RCC 7860 (cell line): ENCODE results near the gene PXN.

Experiments
- DNase-seq: peaks from one replicate; pipeline ENCODE4 v3.0.0-alpha.2; 2015; ENCODE audit warnings: low spot score
- FAIRE-seq: peaks from 2 replicates; lab custom pipeline; 2012; peaks lifted over from hg19 to GRCh38; lab: Jason Lieb, UNC

PXN gene

GRCh38 chr12:120265473-120266179, at the start of gene PXN:
TSS of gene PXN (minus strand) at chr12:120265730. CDS start at chr12:120265629, 101 bp downstream.
- DNase-seq, result peak; percentile 79
- FAIRE-seq, result no peak

GRCh38 chr12:120314220-120314619, 48.7 kb upstream of the PXN start:
- FAIRE-seq, result no peak
- no peak for DNase-seq

- peak; percentile 84 for FAIRE-seq
- peak; percentile 77 for DNase-seq
Observed at GRCh38 chr12:120301962-120302815, 36.7 kb upstream of the PXN start, which contains the start of gene SIRT4. TSS of gene SIRT4 (plus strand) at chr12:120302321. CDS start at chr12:120303562, 1,241 bp downstream.

GRCh38 chr12:120292661-120293531, 27.4 kb upstream of the PXN start, which contains the start of gene RNU4-1:
TSS of gene RNU4-1 (minus strand) at chr12:120293237.
- DNase-seq, result peak; percentile 96
- peak; percentile 81 for FAIRE-seq

GRCh38 chr12:120292411-120292660, 26.8 kb upstream of the PXN start:
- FAIRE-seq, result no peak
- no peak for DNase-seq

GRCh38 chr12:120290609-120291305, 25.2 kb upstream of the PXN start:
- no peak for FAIRE-seq
- peak; percentile 70 for DNase-seq

GRCh38 chr12:120287491-120287890, 22.0 kb upstream of the PXN start:
- no peak for FAIRE-seq
- DNase-seq, result no peak

- no peak for FAIRE-seq
- DNase-seq, result peak; percentile 13
Observed at GRCh38 chr12:120286768-120287490, 21.4 kb upstream of the PXN start.

GRCh38 chr12:120284381-120284780, 18.9 kb upstream of the PXN start:
- no peak for DNase-seq
- FAIRE-seq, result no peak

GRCh38 chr12:120283318-120283717, 17.8 kb upstream of the PXN start:
- DNase-seq (no peak), FAIRE-seq (no peak)

- DNase-seq (no peak), FAIRE-seq (no peak)
Observed at GRCh38 chr12:120278137-120279069, 12.9 kb upstream of the PXN start.

GRCh38 chr12:120276734-120277133, 11.2 kb upstream of the PXN start:
- FAIRE-seq, result no peak
- no peak for DNase-seq

GRCh38 chr12:120267736-120268135, 2.2 kb upstream of the PXN start:
- no peak for DNase-seq

GRCh38 chr12:120266180-120266870, 795 bp upstream of the PXN start:
- no peak for FAIRE-seq
- DNase-seq, result no peak

More at GRCh38 chr12:120267736-120268135, 2.2 kb upstream of the PXN start:
- no peak for FAIRE-seq

- no peak for DNase-seq
- no peak for FAIRE-seq
Observed at GRCh38 chr12:120264904-120265472, 542 bp downstream of the PXN start.

GRCh38 chr12:120264086-120264903, 1.2 kb downstream of the PXN start:
- FAIRE-seq (no peak), DNase-seq (no peak)

GRCh38 chr12:120263748-120264085, 1.8 kb downstream of the PXN start:
- DNase-seq, result no peak
- no peak for FAIRE-seq
